Colonic mucosa (tissue), 4 donors: ENCODE results near the gene PRRX1. TPM values are rescaled to one million over a fixed set of nuclear protein-coding genes. Genes with fewer than 3 reads are reported as not detected.

ENCODE experiments used
- DNase-seq: peaks from one replicate; pipeline ENCODE4 v3.0.0-alpha.2; 2020
- H3K27ac ChIP-seq: fragments of 200-600 bp; one replicate; pipeline ENCODE4 v1.8.0; 2021
- H3K27me3 ChIP-seq: fragments of 200-600 bp; one replicate; pipeline ENCODE4 v1.8.0; 2021
- H3K36me3 ChIP-seq: fragments of 200-600 bp; one replicate; pipeline ENCODE4 v1.8.0; 2021
- H3K4me1 ChIP-seq: fragments of 200-600 bp; one replicate; pipeline ENCODE4 v1.8.0; 2021; ENCODE audit warnings: mild to moderate bottlenecking
- H3K4me3 ChIP-seq: fragments of 200-600 bp; one replicate; pipeline ENCODE4 v1.8.0; 2021
- H3K9ac ChIP-seq, 2 donors: one replicate each; pipeline ENCODE4 v1.7.0; 2013; ENCODE audit warnings: control low read depth in 2 of 2, low read depth in 2 of 2, low read length in 2 of 2
- H3K9me3 ChIP-seq: fragments of 200-600 bp; one replicate; pipeline ENCODE4 v1.8.0; 2021
- CTCF ChIP-seq: fragments of 200-600 bp; IDR thresholded peaks from one replicate; pipeline ENCODE4 v1.8.0; 2022; ENCODE audit warnings: antibody characterized with exemption, mild to moderate bottlenecking
- intact Hi-C: fragments of 100-400 bp; cut with DNase I; formaldehyde crosslinking; loops from one replicate; pipeline ENCODE4 v1.14.1; 2022
- total RNA-seq, 2 donors: library from RNA; stranded (reverse); fragmentation: NEBNext Ultra II Directional in 1 of 2; extraction: Animal tissue kit (Norgen Biotek cat#: 25700) in 1 of 2; gene quantifications; one replicate each; pipeline ENCODE4 v1.2.1, GENCODE V29; 2021
- donor health status: healthy.
- donor health status: DM: no; HTN: no; CAD: no.
- donor health status: DM: no; HTN: no; CAD: no.

The PRRX1 gene
- total RNA-seq, 2 donors from 2014 or later = 1.5 to 2.5 TPM

- no peaks in the 10 kb centered on the region for H3K27me3 ChIP-seq
- intact Hi-C loops = no loop called here
- DNase-seq = no peak
- H3K9ac ChIP-seq = no peak overlapping the region
- TF ChIP-seq CTCF = no peak
- no peaks in the 10 kb centered on the region for H3K36me3 ChIP-seq
- no peaks in the 10 kb centered on the region for H3K4me1 ChIP-seq
- no peak overlapping the region for H3K27ac ChIP-seq
- H3K9me3 ChIP-seq = no peaks in the 10 kb centered on the region
- H3K4me3 ChIP-seq = no peak overlapping the region
These were observed 50.2 kb downstream of the PRRX1 start for GRCh38 chr1:170714163-170714562.

GRCh38 chr1:170714938-170715337 lies 51.0 kb downstream of the PRRX1 start:
- no peak overlapping the region for H3K4me3 ChIP-seq
- no peak overlapping the region for H3K9ac ChIP-seq
- TF ChIP-seq CTCF = no peak
- no peak overlapping the region for H3K27ac ChIP-seq
- H3K27me3 ChIP-seq = no peaks in the 10 kb centered on the region
- H3K36me3 ChIP-seq = no peaks in the 10 kb centered on the region
- DNase-seq = no peak
- no peaks in the 10 kb centered on the region for H3K4me1 ChIP-seq
- no peaks in the 10 kb centered on the region for H3K9me3 ChIP-seq
- intact Hi-C loops = no loop called here

- no peaks in the 10 kb centered on the region for H3K9me3 ChIP-seq
- TF ChIP-seq CTCF = no peak
- no peak overlapping the region for H3K4me3 ChIP-seq
- no peak for DNase-seq
- intact Hi-C loops = no loop called here
- no peaks in the 10 kb centered on the region for H3K4me1 ChIP-seq
- H3K27me3 ChIP-seq = no peaks in the 10 kb centered on the region
- H3K27ac ChIP-seq = no peak overlapping the region
- H3K9ac ChIP-seq = no peak overlapping the region
- no peaks in the 10 kb centered on the region for H3K36me3 ChIP-seq
These were observed 53.0 kb downstream of the PRRX1 start for GRCh38 chr1:170716835-170717429.

GRCh38 chr1:170720661-170721060 lies 56.7 kb downstream of the PRRX1 start:
- Histone ChIP-seq H3K4me3 (no peak overlapping the region), H3K9me3 (no peaks in the 10 kb centered on the region), H3K9ac (no peak overlapping the region), H3K27me3 (no peaks in the 10 kb centered on the region), H3K4me1 (no peaks in the 10 kb centered on the region), H3K36me3 (no peaks in the 10 kb centered on the region), H3K27ac (no peak overlapping the region)
- intact Hi-C loops = no loop called here
- no peak for DNase-seq
- TF ChIP-seq CTCF = no peak

GRCh38 chr1:170721621-170722020 lies 57.7 kb downstream of the PRRX1 start:
- Histone ChIP-seq H3K4me1 (no peaks in the 10 kb centered on the region), H3K27me3 (no peaks in the 10 kb centered on the region), H3K9ac (no peak overlapping the region), H3K27ac (no peak overlapping the region), H3K9me3 (no peaks in the 10 kb centered on the region), H3K4me3 (no peak overlapping the region), H3K36me3 (no peaks in the 10 kb centered on the region)
- intact Hi-C loops = no loop called here
- no peak for TF ChIP-seq CTCF
- DNase-seq = no peak
